ENCODE results near the gene RRAD.
"Not testable (repeated sequence)": the region's sequence is repeated elsewhere in the genome, so short reads cannot be mapped to it uniquely, and the experiment has no call there.

Gene RRAD

DNA sequence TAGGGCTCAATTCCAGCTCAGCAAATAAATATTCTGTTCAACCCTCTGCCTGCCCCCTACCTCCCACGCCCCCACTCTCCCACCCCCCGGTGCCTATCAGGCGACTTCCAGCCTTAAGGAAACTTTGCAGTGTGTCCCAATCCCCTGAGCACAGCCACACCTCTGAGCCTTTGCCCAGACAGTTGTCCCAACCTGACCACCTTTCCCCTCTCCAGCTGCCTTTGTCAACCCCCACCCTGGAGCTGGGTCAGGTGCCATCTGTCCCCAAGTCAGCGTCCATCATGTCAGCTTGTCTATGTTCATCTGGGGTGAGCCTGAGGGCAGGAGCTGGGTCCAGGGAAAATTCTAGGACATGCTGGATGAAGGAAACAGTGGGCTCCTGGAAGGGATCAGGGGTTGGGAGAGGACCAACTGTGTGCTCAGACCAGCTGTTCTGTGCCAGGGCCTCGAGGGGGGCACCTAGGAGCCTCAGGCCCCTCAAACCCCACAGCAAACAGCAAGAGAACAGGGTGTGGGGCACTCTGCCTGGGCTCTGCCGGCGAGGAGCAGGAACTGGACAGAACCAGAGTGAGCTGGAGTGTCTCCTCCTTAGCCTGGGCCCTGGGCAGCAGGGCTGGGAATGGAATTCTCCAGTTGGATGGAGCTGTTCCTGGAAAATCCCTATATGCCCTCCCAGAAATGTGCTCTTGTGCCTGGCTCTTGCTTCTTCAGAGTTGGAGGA is 24.5 kb downstream of the RRAD start:
- no peak for DNase-seq (ENCODE audit: low read depth)

GRCh38 chr16:66899945-66900710 is 25.2 kb downstream of the RRAD start:
- no peak for DNase-seq (ENCODE audit: low read depth)

- no peak for DNase-seq (ENCODE audit: low read depth)
Measured at GRCh38 chr16:66899310-66899944, 25.9 kb downstream of the RRAD start.

DNA sequence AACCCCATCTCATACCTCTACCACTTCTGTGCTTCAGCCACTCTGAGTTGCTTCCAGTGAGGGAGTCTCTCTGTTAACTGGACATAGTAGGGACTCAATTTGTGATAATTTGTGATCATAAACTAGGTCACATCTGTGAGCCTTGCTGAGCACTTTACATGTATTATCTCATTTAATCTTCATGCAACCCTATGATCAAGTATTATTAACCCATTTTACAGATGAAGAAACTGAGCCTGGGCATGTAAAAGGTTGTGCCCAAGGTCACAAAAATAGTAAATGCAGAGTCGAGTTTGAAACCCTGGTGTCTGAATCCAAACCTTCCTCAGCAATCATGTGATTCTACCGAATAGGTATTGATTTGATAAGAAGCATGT is 26.4 kb downstream of the RRAD start:
- DNase-seq (ENCODE audit: low read depth), result no peak

DNA sequence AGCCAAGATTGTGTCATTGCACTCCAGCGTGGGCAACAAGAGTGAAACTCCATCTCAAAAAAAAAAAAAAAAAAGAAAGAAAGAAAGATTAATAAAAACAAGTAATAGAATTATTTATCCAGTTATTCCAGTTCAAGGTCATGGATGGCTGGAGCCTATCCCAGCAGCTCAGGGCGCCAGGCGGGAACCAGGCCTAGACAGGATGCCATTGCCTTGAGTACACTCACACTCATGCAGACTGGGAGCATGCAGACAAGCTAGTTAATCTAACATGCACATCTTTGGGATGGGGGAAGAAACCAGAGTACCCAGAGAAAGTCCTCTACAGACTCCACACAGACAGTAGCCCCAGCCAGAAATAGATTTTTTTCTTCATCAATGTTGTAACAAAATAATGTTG is 27.1 kb downstream of the RRAD start:
- DNase-seq (ENCODE audit: low read depth), result no peak

DNA sequence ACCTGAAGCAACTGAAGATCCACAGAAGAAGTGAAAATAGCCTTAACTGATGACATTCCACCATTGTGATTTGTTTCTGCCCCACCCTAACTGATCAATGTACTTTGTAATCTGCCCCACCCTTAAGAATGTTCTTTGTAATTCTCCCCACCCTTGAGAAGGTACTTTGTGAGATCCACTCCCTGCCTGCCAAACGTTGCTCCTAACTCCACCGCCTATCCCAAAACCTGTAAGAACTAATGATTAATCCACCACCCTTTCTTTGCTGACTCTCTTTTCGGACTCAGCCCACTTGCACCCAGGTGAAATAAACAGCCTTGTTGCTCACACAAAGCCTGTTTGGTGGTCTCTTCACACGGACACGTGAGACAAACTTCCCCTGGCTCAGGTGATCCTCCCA is 28.7 kb downstream of the RRAD start:
- not testable (repeated sequence) for DNase-seq (ENCODE audit: low read depth)

- DNase-seq (ENCODE audit: low read depth), result no peak
Measured at GRCh38 chr16:66895999-66896398, 29.3 kb downstream of the RRAD start.

GRCh38 chr16:66895689-66895979 is 29.7 kb downstream of the RRAD start:
- no peak for DNase-seq (ENCODE audit: low read depth)

- DNase-seq (ENCODE audit: low read depth), result peak; percentile 37
Measured at GRCh38 chr16:66894948-66895688, 30.2 kb downstream of the RRAD start.

GRCh38 chr16:66894055-66894454 is 31.3 kb downstream of the RRAD start:
- no peak for DNase-seq (ENCODE audit: low read depth)

- DNase-seq (ENCODE audit: low read depth), result no peak
Measured at GRCh38 chr16:66891797-66892196, 33.5 kb downstream of the RRAD start.

- no peak for DNase-seq (ENCODE audit: low read depth)
Measured at GRCh38 chr16:66891360-66891759, 34.0 kb downstream of the RRAD start.

DNA sequence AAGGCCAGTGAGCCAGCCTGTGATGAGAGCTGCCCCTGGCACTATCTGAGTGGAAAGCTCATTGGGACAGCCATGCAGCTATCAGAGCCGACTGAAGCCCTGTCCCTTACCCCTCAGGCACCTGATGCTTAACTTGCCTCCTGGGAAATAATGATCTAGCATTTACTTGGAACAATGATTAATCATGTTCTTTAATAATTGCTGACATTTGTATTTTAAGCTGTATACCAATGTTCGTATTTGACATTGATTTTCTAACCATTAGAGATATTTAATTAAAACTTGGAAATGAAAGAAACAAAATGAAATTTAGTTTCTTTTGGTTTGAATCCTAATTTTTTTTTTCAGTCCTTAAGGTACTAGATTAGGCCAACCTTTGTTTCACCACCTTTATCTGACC is 34.5 kb downstream of the RRAD start:
- DNase-seq (ENCODE audit: low read depth), result no peak

DNA sequence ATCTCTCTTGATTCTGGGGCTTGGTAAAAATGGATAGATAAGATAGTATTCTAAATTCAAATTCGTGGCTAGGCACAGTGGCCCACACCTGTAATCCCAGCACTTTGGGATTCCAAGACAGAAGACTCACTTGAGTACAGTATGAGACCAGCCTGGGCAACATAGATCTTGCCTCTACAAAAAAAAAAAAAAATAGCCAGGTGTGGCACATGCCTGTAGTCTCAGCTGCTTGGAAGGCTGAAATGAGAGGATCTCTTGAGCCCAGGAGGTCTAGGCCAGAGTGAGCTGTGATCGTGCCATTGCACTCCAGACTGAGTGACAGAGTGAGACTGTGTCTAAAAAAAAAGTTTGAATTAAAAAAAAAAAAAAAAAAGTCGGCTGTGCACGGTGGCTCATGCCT is 35.7 kb downstream of the RRAD start:
- no peak for DNase-seq (ENCODE audit: low read depth)

GRCh38 chr16:66888647-66889615 is 36.4 kb downstream of the RRAD start:
- no peak for DNase-seq (ENCODE audit: low read depth)

DNA sequence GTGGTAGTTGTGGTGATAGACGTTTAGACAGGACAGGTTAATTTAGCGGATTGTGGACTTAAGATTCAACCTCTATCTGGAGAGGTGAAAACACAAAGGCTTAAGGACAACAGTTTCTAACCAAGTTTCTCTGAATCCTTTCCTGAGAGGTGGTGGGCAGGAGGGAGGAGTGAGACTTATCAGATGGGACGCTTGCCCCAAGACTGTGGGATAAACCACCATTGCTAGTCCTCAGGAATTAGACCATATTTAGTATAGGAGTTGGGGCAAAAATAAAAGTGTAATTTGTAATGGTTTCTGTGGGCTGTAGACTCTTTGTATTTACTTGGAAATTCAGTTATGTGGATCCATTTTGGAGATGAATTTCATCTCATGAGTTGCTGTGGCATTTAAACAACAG is 38.4 kb downstream of the RRAD start:
- no peak for DNase-seq (ENCODE audit: low read depth)

- DNase-seq (ENCODE audit: low read depth), result no peak
Measured at GRCh38 chr16:66886321-66886720, 39.0 kb downstream of the RRAD start.

- DNase-seq (ENCODE audit: low read depth), result no peak
Measured at GRCh38 chr16:66885491-66885890, 39.8 kb downstream of the RRAD start.

DNA sequence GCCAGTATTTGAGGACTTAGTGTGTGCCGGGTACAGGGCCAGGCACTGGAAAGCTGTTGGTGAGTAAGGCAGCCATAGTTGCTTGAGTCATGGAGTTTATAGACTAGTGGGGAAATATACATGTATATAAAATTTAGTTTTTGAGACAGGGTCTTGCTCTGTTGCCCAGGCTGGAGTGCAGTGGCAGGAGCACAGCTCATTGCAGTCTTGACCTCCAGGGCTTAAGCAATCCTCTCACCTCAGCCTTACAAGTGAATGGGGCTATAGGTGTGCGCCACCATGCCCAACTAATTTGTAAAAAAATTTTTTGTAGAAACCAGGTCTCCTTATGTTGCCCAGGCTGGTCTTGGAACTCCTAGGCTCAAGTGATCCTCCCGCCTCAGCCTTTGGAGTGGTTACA is 42.6 kb downstream of the RRAD start:
- DNase-seq (ENCODE audit: low read depth), result no peak

DNA sequence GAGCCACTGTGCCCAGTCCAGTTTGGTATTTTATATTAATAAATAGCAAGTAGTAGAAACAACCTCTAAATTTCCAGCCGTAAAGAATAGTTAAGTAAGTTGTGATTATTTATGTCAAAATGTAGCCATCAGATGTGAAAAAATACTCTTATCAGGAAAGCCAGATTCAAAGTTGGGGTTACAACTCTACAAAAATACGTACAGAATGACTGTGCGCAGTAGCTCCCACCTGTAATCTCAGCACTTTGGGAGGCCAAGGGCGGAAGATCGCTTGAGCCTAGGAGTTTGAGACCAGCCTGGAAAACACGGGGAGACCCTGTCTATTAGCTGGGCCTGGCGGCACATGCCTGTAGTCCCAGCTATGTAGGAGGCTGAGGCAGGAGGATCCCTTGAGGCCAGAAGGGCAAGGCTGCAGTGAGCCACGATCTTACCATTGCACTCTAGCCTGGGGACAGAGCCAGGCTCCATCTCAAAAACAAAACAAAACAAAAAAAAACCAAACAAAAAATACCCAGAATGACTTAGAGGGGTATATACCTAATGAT is 43.3 kb downstream of the RRAD start:
- DNase-seq (ENCODE audit: low read depth), result no peak

DNA sequence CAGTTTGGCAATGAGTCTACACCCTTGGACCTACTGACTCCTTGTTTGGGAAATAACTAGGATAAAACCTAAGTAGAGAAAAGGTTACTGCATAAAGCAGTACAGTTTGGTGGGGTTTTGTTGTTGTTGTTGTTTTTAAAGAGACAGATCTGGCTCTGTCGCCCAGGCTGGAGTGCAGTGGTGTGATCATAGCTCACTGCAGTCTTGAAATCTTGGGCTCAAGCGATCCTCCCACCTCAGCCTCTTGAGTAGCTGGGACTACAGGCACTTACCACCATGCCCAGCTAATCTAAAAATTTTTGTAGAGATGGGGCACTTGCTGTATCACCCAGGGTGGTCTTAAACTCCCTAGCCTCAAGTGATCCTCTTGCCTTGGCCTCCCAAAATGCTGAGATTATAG is 43.8 kb downstream of the RRAD start:
- no peak for DNase-seq (ENCODE audit: low read depth)

All from activated T-cell treated with anti-CD3 and anti-CD28 coated beads for 24 hours (primary cell).